GM11168 (cell line): ENCODE results near the gene PPM1E.
"Not testable (repeated sequence)": the region's sequence is repeated elsewhere in the genome, so short reads cannot be mapped to it uniquely, and the experiment has no call there.

Experiments used
- in situ Hi-C: fragments of 300-500 bp; cut with MboI; formaldehyde crosslinking; loops from one replicate; pipeline ENCODE4 v1.12.0; 2022; ENCODE audit warnings: low sequenced_read_pairs; ENCODE audit not compliant: unreplicated experiment

The PPM1E gene

GRCh38 chr17:58832514-58832913, 76.9 kb downstream of the PPM1E start:
- in situ Hi-C loops: no loop called here

GRCh38 chr17:58837699-58838098, 82.0 kb downstream of the PPM1E start:
- in situ Hi-C loops: no loop called here

- in situ Hi-C loops: no loop called here
These were observed 85.4 kb downstream of the PPM1E start for GRCh38 chr17:58840820-58841612.

- in situ Hi-C loops: not testable (repeated sequence)
These were observed 90.8 kb downstream of the PPM1E start for GRCh38 chr17:58846413-58846812.

GRCh38 chr17:58850106-58850505, 94.5 kb downstream of the PPM1E start:
- in situ Hi-C loops: not testable (repeated sequence)

- in situ Hi-C loops: no loop called here
These were observed 109.6 kb downstream of the PPM1E start for GRCh38 chr17:58865301-58865700.

GRCh38 chr17:58870747-58871146, 115.1 kb downstream of the PPM1E start:
- in situ Hi-C loops: no loop called here

GRCh38 chr17:58873926-58874325, 118.3 kb downstream of the PPM1E start:
- in situ Hi-C loops: no loop called here

- in situ Hi-C loops: no loop called here
These were observed 119.6 kb downstream of the PPM1E start for GRCh38 chr17:58875261-58875660.

GRCh38 chr17:58884161-58884560, 128.5 kb downstream of the PPM1E start:
- in situ Hi-C loops: no loop called here

- in situ Hi-C loops: no loop called here
These were observed 130.9 kb downstream of the PPM1E start for GRCh38 chr17:58886514-58886913.

- in situ Hi-C loops: no loop called here
These were observed 134.3 kb downstream of the PPM1E start for GRCh38 chr17:58889928-58890327.

- in situ Hi-C loops: no loop called here
These were observed 143.5 kb downstream of the PPM1E start for GRCh38 chr17:58899191-58899590.

GRCh38 chr17:58902322-58902721, 146.7 kb downstream of the PPM1E start:
- in situ Hi-C loops: no loop called here

- in situ Hi-C loops: no loop called here
These were observed 156.2 kb downstream of the PPM1E start for GRCh38 chr17:58911741-58912343.

- in situ Hi-C loops: no loop called here
These were observed 157.9 kb downstream of the PPM1E start for GRCh38 chr17:58913552-58913951.

GRCh38 chr17:58913971-58914769, 158.5 kb downstream of the PPM1E start:
- in situ Hi-C loops: no loop called here

GRCh38 chr17:58917228-58917627, 161.6 kb downstream of the PPM1E start:
- in situ Hi-C loops: no loop called here

GRCh38 chr17:58918072-58918471, 162.4 kb downstream of the PPM1E start:
- in situ Hi-C loops: no loop called here

GRCh38 chr17:58918884-58919283, 163.2 kb downstream of the PPM1E start:
- in situ Hi-C loops: no loop called here

GRCh38 chr17:58920773-58921172, 165.1 kb downstream of the PPM1E start:
- in situ Hi-C loops: no loop called here
